NOMO-1 treated with DMSO at 0.1 percent for 48 hours (cell line): ENCODE data around the gene TYMP.

Experiments used
- DNase-seq: peaks from one replicate; lab custom pipeline; 2025; ENCODE audit not compliant: unreplicated experiment; lab: John Stamatoyannopoulos, UW

Gene TYMP

GRCh38 chr22:50485221-50486131 lies 44.3 kb downstream of the TYMP start:
- no peak for DNase-seq

GRCh38 chr22:50483977-50484853 lies 45.6 kb downstream of the TYMP start:
- no peak for DNase-seq

- no peak for DNase-seq
Observed at GRCh38 chr22:50483556-50483955, 46.3 kb downstream of the TYMP start.

GRCh38 chr22:50483106-50483505 lies 46.7 kb downstream of the TYMP start:
- no peak for DNase-seq

- DNase-seq, result no peak
Observed at GRCh38 chr22:50482107-50483074, 47.4 kb downstream of the TYMP start.

GRCh38 chr22:50481440-50482106 lies 48.2 kb downstream of the TYMP start, which contains the start of gene ADM2:
Gene ADM2 (plus strand): TSS chr22:50481543. CDS start chr22:50481848, 305 bp downstream.
- DNase-seq, result no peak

- no peak for DNase-seq
Observed at GRCh38 chr22:50481045-50481439, 48.8 kb downstream of the TYMP start.

- DNase-seq, result no peak
Observed at GRCh38 chr22:50479721-50480120, 50.1 kb downstream of the TYMP start.

GRCh38 chr22:50477923-50478322 lies 51.9 kb downstream of the TYMP start:
- no peak for DNase-seq

GRCh38 chr22:50476868-50477267 lies 52.9 kb downstream of the TYMP start:
- no peak for DNase-seq
